GM23338 (cell line): ENCODE results near the gene GPR156. TPM values are rescaled to one million over a fixed set of nuclear protein-coding genes. Genes with fewer than 3 reads are reported as not detected.

ENCODE experiments used
- ATAC-seq: fragments of 200-7000 bp; cut with Tn5 transposase; 3 replicates; pipeline ENCODE4 v1.9.1; 2020
- DNase-seq: peaks from one replicate; pipeline ENCODE4 v3.0.0-alpha.2; 2015; ENCODE audit warnings: low spot score
- H2AFZ ChIP-seq: fragments of 200-600 bp; sonication (generic); 2 replicates; pipeline ENCODE4 v1.8.0; 2016; ENCODE audit warnings: antibody characterized with exemption, mild to moderate bottlenecking, moderate library complexity
- H3F3A ChIP-seq: fragments of 200-600 bp; sonication (generic); replicated peaks from 2 replicates; pipeline ENCODE4 v1.8.0; 2017; ENCODE audit warnings: antibody characterized with exemption, mixed run types, low read depth
- H3K27ac ChIP-seq: fragments of 200-600 bp; sonication (generic); 2 replicates; pipeline ENCODE4 v1.6.1; 2016; ENCODE audit warnings: low read depth
- H3K27me3 ChIP-seq: fragments of 200-600 bp; sonication (generic); 2 replicates; pipeline ENCODE4 v1.8.0; 2016; ENCODE audit warnings: mild to moderate bottlenecking, mixed run types, moderate library complexity; ENCODE audit not compliant: insufficient read depth
- H3K36me3 ChIP-seq: fragments of 200-600 bp; sonication (generic); 2 replicates; pipeline ENCODE4 v1.8.0; 2016; ENCODE audit warnings: mild to moderate bottlenecking; ENCODE audit not compliant: insufficient read depth
- H3K4me1 ChIP-seq: fragments of 200-600 bp; sonication (generic); 2 replicates; pipeline ENCODE4 v1.8.0; 2016; ENCODE audit warnings: mild to moderate bottlenecking, moderate library complexity; ENCODE audit not compliant: insufficient read depth
- H3K4me2 ChIP-seq: fragments of 200-600 bp; sonication (generic); 2 replicates; pipeline ENCODE4 v1.7.1; 2017; ENCODE audit warnings: mixed run types
- H3K4me3 ChIP-seq: fragments of 200-600 bp; sonication (generic); 2 replicates; pipeline ENCODE4 v1.6.1; 2016; ENCODE audit warnings: mixed run types
- H3K79me2 ChIP-seq: fragments of 200-600 bp; sonication (generic); replicated peaks from 2 replicates; pipeline ENCODE4 v1.8.0; 2017; ENCODE audit warnings: mild to moderate bottlenecking; ENCODE audit not compliant: insufficient read depth
- H3K9me2 ChIP-seq: fragments of 200-600 bp; sonication (generic); 2 replicates; pipeline ENCODE4 v1.8.0; 2017; ENCODE audit not compliant: insufficient read depth
- H4K20me1 ChIP-seq: fragments of 200-600 bp; sonication (generic); replicated peaks from 2 replicates; pipeline ENCODE4 v1.8.0; 2017; ENCODE audit warnings: mild to moderate bottlenecking; ENCODE audit not compliant: insufficient read depth
- H3K27ac Mint-ChIP-seq: 2 replicates; pipeline ENCODE4 v1.8.0; 2020; ENCODE audit warnings: inconsistent platforms, mild to moderate bottlenecking, moderate library complexity, mixed read lengths
- H3K27me3 Mint-ChIP-seq: 3 replicates; pipeline ENCODE4 v1.8.0; 2022; ENCODE audit warnings: low read depth, mild to moderate bottlenecking, moderate library complexity, mixed read lengths, inconsistent platforms; ENCODE audit not compliant: insufficient read depth, poor library complexity
- H3K36me3 Mint-ChIP-seq: 3 replicates; pipeline ENCODE4 v1.8.0; 2021; ENCODE audit warnings: low read depth, mild to moderate bottlenecking, inconsistent platforms, moderate library complexity, mixed read lengths
- H3K4me1 Mint-ChIP-seq: 3 replicates; pipeline ENCODE4 v1.8.0; 2020; ENCODE audit warnings: mild to moderate bottlenecking, inconsistent platforms, mixed read lengths
- H3K4me3 Mint-ChIP-seq: 3 replicates; pipeline ENCODE4 v1.8.0; 2021; ENCODE audit warnings: moderate library complexity, mild to moderate bottlenecking, inconsistent platforms, mixed read lengths
- H3K9me3 Mint-ChIP-seq: 3 replicates; pipeline ENCODE4 v1.8.0; 2020; ENCODE audit warnings: moderate library complexity, mild to moderate bottlenecking, inconsistent platforms, mixed read lengths
- CREB1 ChIP-seq: fragments of 250-450 bp; sonication (Bioruptor Pico); IDR thresholded peaks from 2 replicates; pipeline ENCODE4 v1.5.0; 2020; ENCODE audit warnings: low read depth, mild to moderate bottlenecking, moderate library complexity
- EZH2 ChIP-seq: fragments of 200-600 bp; sonication (generic); IDR thresholded peaks from one replicate; pipeline ENCODE4 v1.8.0; 2017; ENCODE audit warnings: antibody characterized with exemption, mild to moderate bottlenecking, low read depth; ENCODE audit not compliant: unreplicated experiment
- EZH2phosphoT487 ChIP-seq: fragments of 200-600 bp; sonication (generic); IDR thresholded peaks from one replicate; pipeline ENCODE4 v1.8.1; 2018; ENCODE audit warnings: antibody characterized with exemption; ENCODE audit not compliant: unreplicated experiment
- JUNB ChIP-seq: IDR thresholded peaks from one replicate; pipeline ENCODE4 v1.6.1; 2016; ENCODE audit warnings: antibody characterized with exemption; ENCODE audit not compliant: unreplicated experiment
- NANOG ChIP-seq: IDR thresholded peaks from 2 replicates; pipeline ENCODE4 v1.6.1; 2016; ENCODE audit warnings: antibody characterized with exemption, borderline replicate concordance
- POLR2AphosphoS5 ChIP-seq: IDR thresholded peaks from 2 replicates; pipeline ENCODE4 v1.6.1; 2016; ENCODE audit warnings: antibody characterized with exemption, low read depth
- STAT1 ChIP-seq: IDR thresholded peaks from one replicate; pipeline ENCODE4 v1.6.1; 2016; ENCODE audit warnings: antibody characterized with exemption; ENCODE audit not compliant: unreplicated experiment
- ZNF114 ChIP-seq: fragments of 250-450 bp; sonication (Bioruptor Pico); IDR thresholded peaks from 2 replicates; pipeline ENCODE4 v1.5.0; 2020; ENCODE audit warnings: mild to moderate bottlenecking, moderate library complexity
- ZNF331 ChIP-seq: fragments of 250-450 bp; sonication (Bioruptor Pico); IDR thresholded peaks from 2 replicates; pipeline ENCODE4 v1.5.0; 2020; ENCODE audit warnings: low read depth, mild to moderate bottlenecking, moderate library complexity
- polyA plus RNA-seq: library from polyadenylated mRNA; unstranded; fragments of >200 nt; fragmentation: Nextera tagmentation; extraction: Ambion mirVana; gene quantifications from 2 replicates; pipeline ENCODE4 v1.2.1, GENCODE V29; 2016
- total RNA-seq: library from RNA; depleted of rRNA; stranded (reverse); fragments of >200 nt; shearing (Covaris generic); gene quantifications from 2 replicates; pipeline ENCODE4 v1.2.3, GENCODE V29; 2014
- TF ChIP-seq, protein P1 (sequence below): fragments of 250-450 bp; sonication (Bioruptor Pico); IDR thresholded peaks from 2 replicates; pipeline ENCODE4 v1.5.0; 2020; ENCODE audit warnings: mild to moderate bottlenecking, moderate library complexity
- TF ChIP-seq, protein P2 (sequence below), 2 experiments: fragments of 200-600 bp in 1 of 2; sonication (generic) in 1 of 2; conservative IDR thresholded peaks; 2 replicates each; pipeline versions ENCODE4 v1.5.1 to v1.6.1; 2016 to 2017; ENCODE audit warnings: antibody characterized with exemption in 2 of 2, low read depth in 2 of 2, mild to moderate bottlenecking in 2 of 2, moderate library complexity in 1 of 2
- TF ChIP-seq, protein P3 (sequence below): IDR thresholded peaks from one replicate; pipeline ENCODE4 v1.6.1; 2018; ENCODE audit warnings: antibody characterized with exemption; ENCODE audit not compliant: unreplicated experiment
- TF ChIP-seq, protein P4 (sequence below): IDR thresholded peaks from 2 replicates; pipeline ENCODE4 v1.6.1; 2016; ENCODE audit warnings: antibody characterized with exemption

GPR156 gene
- total and polyA plus RNA-seq, 2 experiments from 2014 or later: 0.50 to 2.5 TPM

DNA sequence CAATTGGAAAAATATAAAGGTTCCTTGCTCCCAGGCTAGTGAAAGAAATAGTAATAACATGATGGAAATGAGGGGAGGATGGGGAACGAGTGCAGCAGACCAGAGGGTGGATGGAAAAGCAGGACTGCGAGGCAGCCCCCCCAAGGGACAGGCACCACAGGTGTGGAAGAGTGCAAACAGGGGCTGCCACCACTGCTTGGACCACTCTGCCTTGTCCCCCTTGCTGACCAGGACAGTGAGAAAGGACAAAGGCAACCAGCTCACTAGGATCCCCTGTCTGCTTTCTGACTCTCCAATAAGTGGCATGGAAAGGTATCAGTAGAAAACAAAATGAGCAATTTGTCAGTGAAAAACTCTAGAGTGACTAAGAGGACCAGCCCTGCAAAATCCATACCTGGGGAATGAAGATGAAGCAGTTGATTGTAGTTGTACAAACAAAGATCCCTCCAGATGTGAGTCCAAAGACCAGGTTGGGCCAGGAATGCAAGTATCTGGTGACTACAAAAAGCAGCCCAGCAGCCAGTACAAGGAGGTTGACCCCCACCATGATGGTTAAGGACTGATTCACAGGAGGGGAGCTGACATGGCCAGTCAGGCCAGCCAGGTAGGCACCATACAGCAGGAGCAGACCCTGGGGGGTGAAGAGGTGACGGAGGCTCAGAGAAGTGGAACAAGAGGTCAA lies 104.2 kb downstream of the GPR156 start:
- no peaks in the 10 kb centered on the region for H4K20me1 ChIP-seq
- no peak overlapping the region for H2AFZ ChIP-seq
- no peak overlapping the region for H3K27ac Mint-ChIP-seq
- H3K79me2 ChIP-seq: no peaks in the 10 kb centered on the region
- no peaks in the 10 kb centered on the region for H3K27me3 ChIP-seq
- H3K4me1 ChIP-seq: peaks cover 10% of the 10 kb centered on the region
- no peak overlapping the region for H3K4me3 ChIP-seq
- H3K9me3 Mint-ChIP-seq: no peaks in the 10 kb centered on the region
- H3K36me3 ChIP-seq: no peaks in the 10 kb centered on the region
- peaks cover 2% of the 10 kb centered on the region for H3K27me3 Mint-ChIP-seq
- H3K4me1 Mint-ChIP-seq: peaks cover 12% of the 10 kb centered on the region
- ATAC-seq (no peak), DNase-seq (no peak)
- no peak overlapping the region for H3K27ac ChIP-seq
- H3F3A ChIP-seq: no peaks in the 10 kb centered on the region
- no peak overlapping the region for H3K4me2 ChIP-seq
- H3K4me3 Mint-ChIP-seq: no peak overlapping the region
- H3K9me2 ChIP-seq: no peaks in the 10 kb centered on the region
- no peaks in the 10 kb centered on the region for H3K36me3 Mint-ChIP-seq
- TF ChIP-seq JUNB (no peak), NANOG (no peak), ZNF331 (CRISPR knock-in tag) (no peak), STAT1 (no peak), EZH2phosphoT487 (no peak), POLR2AphosphoS5 (no peak), CREB1 (CRISPR knock-in tag) (no peak), ZNF114 (no peak), EZH2 (no peak)
- TF ChIP-seq, protein P1, sequence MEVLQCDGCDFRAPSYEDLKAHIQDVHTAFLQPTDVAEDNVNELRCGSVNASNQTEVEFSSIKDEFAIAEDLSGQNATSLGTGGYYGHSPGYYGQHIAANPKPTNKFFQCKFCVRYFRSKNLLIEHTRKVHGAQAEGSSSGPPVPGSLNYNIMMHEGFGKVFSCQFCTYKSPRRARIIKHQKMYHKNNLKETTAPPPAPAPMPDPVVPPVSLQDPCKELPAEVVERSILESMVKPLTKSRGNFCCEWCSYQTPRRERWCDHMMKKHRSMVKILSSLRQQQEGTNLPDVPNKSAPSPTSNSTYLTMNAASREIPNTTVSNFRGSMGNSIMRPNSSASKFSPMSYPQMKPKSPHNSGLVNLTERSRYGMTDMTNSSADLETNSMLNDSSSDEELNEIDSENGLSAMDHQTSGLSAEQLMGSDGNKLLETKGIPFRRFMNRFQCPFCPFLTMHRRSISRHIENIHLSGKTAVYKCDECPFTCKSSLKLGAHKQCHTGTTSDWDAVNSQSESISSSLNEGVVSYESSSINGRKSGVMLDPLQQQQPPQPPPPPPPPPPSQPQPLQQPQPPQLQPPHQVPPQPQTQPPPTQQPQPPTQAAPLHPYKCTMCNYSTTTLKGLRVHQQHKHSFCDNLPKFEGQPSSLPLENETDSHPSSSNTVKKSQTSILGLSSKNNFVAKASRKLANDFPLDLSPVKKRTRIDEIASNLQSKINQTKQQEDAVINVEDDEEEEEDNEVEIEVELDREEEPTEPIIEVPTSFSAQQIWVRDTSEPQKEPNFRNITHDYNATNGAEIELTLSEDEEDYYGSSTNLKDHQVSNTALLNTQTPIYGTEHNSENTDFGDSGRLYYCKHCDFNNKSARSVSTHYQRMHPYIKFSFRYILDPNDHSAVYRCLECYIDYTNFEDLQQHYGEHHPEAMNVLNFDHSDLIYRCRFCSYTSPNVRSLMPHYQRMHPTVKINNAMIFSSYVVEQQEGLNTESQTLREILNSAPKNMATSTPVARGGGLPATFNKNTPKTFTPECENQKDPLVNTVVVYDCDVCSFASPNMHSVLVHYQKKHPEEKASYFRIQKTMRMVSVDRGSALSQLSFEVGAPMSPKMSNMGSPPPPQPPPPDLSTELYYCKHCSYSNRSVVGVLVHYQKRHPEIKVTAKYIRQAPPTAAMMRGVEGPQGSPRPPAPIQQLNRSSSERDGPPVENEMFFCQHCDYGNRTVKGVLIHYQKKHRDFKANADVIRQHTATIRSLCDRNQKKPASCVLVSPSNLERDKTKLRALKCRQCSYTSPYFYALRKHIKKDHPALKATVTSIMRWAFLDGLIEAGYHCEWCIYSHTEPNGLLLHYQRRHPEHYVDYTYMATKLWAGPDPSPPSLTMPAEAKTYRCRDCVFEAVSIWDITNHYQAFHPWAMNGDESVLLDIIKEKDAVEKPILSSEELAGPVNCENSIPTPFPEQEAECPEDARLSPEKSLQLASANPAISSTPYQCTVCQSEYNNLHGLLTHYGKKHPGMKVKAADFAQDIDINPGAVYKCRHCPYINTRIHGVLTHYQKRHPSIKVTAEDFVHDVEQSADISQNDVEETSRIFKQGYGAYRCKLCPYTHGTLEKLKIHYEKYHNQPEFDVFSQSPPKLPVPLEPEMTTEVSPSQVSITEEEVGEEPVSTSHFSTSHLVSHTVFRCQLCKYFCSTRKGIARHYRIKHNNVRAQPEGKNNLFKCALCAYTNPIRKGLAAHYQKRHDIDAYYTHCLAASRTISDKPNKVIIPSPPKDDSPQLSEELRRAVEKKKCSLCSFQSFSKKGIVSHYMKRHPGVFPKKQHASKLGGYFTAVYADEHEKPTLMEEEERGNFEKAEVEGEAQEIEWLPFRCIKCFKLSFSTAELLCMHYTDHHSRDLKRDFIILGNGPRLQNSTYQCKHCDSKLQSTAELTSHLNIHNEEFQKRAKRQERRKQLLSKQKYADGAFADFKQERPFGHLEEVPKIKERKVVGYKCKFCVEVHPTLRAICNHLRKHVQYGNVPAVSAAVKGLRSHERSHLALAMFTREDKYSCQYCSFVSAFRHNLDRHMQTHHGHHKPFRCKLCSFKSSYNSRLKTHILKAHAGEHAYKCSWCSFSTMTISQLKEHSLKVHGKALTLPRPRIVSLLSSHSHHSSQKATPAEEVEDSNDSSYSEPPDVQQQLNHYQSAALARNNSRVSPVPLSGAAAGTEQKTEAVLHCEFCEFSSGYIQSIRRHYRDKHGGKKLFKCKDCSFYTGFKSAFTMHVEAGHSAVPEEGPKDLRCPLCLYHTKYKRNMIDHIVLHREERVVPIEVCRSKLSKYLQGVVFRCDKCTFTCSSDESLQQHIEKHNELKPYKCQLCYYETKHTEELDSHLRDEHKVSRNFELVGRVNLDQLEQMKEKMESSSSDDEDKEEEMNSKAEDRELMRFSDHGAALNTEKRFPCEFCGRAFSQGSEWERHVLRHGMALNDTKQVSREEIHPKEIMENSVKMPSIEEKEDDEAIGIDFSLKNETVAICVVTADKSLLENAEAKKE (CRISPR knock-in tag): no peak
- TF ChIP-seq, protein P2, sequence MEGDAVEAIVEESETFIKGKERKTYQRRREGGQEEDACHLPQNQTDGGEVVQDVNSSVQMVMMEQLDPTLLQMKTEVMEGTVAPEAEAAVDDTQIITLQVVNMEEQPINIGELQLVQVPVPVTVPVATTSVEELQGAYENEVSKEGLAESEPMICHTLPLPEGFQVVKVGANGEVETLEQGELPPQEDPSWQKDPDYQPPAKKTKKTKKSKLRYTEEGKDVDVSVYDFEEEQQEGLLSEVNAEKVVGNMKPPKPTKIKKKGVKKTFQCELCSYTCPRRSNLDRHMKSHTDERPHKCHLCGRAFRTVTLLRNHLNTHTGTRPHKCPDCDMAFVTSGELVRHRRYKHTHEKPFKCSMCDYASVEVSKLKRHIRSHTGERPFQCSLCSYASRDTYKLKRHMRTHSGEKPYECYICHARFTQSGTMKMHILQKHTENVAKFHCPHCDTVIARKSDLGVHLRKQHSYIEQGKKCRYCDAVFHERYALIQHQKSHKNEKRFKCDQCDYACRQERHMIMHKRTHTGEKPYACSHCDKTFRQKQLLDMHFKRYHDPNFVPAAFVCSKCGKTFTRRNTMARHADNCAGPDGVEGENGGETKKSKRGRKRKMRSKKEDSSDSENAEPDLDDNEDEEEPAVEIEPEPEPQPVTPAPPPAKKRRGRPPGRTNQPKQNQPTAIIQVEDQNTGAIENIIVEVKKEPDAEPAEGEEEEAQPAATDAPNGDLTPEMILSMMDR (conservative IDR thresholded peaks at IDR 0.05; ENCODE audit: low read depth in 2 of 2): no peak
- TF ChIP-seq, protein P3, sequence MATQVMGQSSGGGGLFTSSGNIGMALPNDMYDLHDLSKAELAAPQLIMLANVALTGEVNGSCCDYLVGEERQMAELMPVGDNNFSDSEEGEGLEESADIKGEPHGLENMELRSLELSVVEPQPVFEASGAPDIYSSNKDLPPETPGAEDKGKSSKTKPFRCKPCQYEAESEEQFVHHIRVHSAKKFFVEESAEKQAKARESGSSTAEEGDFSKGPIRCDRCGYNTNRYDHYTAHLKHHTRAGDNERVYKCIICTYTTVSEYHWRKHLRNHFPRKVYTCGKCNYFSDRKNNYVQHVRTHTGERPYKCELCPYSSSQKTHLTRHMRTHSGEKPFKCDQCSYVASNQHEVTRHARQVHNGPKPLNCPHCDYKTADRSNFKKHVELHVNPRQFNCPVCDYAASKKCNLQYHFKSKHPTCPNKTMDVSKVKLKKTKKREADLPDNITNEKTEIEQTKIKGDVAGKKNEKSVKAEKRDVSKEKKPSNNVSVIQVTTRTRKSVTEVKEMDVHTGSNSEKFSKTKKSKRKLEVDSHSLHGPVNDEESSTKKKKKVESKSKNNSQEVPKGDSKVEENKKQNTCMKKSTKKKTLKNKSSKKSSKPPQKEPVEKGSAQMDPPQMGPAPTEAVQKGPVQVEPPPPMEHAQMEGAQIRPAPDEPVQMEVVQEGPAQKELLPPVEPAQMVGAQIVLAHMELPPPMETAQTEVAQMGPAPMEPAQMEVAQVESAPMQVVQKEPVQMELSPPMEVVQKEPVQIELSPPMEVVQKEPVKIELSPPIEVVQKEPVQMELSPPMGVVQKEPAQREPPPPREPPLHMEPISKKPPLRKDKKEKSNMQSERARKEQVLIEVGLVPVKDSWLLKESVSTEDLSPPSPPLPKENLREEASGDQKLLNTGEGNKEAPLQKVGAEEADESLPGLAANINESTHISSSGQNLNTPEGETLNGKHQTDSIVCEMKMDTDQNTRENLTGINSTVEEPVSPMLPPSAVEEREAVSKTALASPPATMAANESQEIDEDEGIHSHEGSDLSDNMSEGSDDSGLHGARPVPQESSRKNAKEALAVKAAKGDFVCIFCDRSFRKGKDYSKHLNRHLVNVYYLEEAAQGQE: no peak
- TF ChIP-seq, protein P4, sequence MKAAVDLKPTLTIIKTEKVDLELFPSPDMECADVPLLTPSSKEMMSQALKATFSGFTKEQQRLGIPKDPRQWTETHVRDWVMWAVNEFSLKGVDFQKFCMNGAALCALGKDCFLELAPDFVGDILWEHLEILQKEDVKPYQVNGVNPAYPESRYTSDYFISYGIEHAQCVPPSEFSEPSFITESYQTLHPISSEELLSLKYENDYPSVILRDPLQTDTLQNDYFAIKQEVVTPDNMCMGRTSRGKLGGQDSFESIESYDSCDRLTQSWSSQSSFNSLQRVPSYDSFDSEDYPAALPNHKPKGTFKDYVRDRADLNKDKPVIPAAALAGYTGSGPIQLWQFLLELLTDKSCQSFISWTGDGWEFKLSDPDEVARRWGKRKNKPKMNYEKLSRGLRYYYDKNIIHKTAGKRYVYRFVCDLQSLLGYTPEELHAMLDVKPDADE: no peak
